ENCODE measurements around the gene RAB31. TPM values are rescaled to one million over a fixed set of nuclear protein-coding genes. Genes with fewer than 3 reads are reported as not detected.

RAB31 gene
- total RNA-seq, 2 donors from 2014 or later: 4.3 to 8.0 TPM

DNA sequence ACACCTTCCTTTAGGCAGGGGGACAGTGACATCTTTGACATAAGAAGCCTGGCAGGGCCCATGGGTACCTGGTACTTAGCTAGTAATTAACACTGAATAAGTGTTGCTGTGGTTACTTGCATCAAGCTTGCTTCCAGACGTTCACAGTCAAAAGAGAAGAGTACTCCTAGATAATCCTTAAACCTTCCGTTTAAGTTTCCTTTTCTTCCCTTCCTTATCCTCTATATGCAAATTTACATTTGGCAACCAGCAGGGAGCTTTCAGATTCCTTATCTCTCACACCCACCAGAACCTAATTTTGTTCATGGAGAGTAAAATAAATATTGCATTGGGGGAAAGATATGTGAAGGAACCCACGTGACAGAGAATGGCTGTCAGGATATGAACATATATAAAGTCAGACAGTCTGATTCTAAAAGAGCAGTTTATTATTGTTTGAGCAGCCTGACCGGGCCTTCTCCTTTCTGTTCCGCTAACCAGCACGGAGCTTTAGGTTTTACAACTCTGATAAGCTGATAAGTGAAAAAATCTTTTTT lies 7.8 kb upstream of the RAB31 start:
- H3K27ac ChIP-seq: no peak overlapping the region
- no peaks in the 10 kb centered on the region for H3K36me3 ChIP-seq (replicated peaks in 1 of 2; ENCODE audit: insufficient read depth in 1 of 2, low read depth in 2 of 2)
- intact Hi-C loops (cut with DNase I): no loop called here
- 35 to 36% methylated on average over 6 of the region's 6 CpGs for WGBS, 2 donors
- no peak for DNase-seq
- TF ChIP-seq POLR2A (IDR thresholded peaks at IDR 0.05) (no peak), CTCF (IDR thresholded peaks at IDR 0.05) (no peak)
- H3K4me1 ChIP-seq: no peaks in the 10 kb centered on the region
- ATAC-seq: no peak
- H3K27me3 ChIP-seq: no peaks in the 10 kb centered on the region
- no peaks in the 10 kb centered on the region for H3K9me3 ChIP-seq
- no peak overlapping the region for H3K4me3 ChIP-seq

DNA sequence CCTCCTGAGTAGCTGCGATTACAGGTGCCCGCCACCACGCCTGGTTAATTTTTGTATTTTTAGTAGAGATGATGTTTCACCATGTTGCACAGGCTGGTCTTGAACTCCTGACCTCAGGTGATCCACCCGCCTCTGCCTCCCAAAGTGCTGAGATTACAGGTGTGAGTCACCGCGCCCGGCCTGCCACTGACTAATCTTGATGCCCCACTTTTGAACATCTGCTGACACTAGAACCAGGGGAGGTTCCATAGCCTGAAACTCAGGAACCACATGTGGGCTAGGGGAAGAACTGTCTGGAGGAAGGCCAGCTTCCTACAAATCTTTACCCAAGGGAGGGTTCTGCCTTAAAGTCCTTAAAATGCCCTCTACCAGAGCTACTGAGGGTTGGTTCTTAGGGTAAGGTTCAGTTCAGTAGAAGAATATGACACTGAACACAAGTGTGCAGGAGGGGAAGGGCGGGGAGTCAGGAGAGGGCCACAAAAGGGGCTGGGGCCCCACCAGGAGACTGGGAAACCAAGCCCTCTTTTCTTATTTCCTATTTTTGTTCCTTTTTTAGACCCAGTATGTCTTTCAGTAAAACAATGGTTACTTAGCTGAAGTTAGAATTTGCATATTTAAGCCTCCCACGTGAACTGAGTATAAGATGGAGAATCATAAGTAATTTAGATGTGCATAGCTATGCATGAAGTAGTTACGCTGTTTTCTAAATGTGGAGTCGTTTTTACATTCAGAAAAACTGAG lies 6.3 kb upstream of the RAB31 start:
- H3K27ac ChIP-seq: peak overlapping the region in 1 of 4 donors; percentile 32
- TF ChIP-seq POLR2A (IDR thresholded peaks at IDR 0.05) (no peak), CTCF (IDR thresholded peaks at IDR 0.05) (no peak)
- H3K4me3 ChIP-seq: no peak overlapping the region
- H3K4me1 ChIP-seq: no peaks in the 10 kb centered on the region
- H3K9me3 ChIP-seq: no peaks in the 10 kb centered on the region
- no peaks in the 10 kb centered on the region for H3K36me3 ChIP-seq (replicated peaks in 1 of 2; ENCODE audit: insufficient read depth in 1 of 2, low read depth in 2 of 2)
- no peaks in the 10 kb centered on the region for H3K27me3 ChIP-seq
- 82 to 83% methylated on average over 11 of the region's 11 CpGs for WGBS, 2 donors
- intact Hi-C loops (cut with DNase I): no loop called here
- DNase-seq (no peak), ATAC-seq (no peak)

DNA sequence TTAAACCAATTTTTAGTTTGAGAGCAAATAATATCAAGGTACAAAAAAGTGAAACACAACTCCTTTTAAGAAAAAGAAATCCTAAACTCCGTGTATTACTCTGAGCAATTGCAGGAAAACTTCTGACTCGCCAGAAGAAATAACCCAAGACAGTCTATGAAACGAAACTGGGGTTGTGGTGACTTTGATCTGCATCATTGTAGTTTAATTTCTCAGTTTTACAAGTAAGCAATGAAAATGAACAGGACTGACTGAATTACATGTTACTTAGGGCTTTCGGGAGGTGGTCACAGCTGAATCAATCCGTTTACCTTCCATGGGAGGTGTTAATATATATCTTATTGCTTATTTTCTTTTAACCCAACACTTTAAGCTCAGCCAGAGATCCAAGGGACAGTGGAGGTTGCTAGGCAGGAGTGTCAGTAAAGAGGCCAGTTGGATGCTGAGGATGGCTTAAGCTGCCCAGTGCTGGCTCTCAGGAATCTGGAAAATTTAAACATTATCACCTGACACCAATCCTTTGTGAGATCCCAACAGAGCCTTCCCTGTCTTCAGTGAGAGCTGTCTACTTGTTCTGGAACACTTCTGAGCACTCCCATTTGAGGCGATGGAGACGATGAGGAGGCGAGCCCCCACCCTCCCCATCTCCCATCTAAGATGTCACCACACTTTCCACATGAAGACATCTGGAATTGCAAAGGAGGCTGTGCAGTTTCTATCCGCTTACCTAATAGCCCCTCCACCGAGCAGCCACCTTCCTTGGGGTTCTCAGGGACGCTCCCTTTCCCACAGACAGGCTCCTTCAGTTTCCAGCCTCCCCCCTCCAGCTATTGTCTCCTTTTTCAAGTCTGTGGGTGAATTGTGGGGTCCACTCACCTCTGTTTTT lies 3.6 kb upstream of the RAB31 start:
- Histone ChIP-seq H3K9me3 (no peaks in the 10 kb centered on the region), H3K27me3 (no peaks in the 10 kb centered on the region), H3K36me3 (replicated peaks in 1 of 2; ENCODE audit: insufficient read depth in 1 of 2, low read depth in 2 of 2) (no peaks in the 10 kb centered on the region), H3K4me3 (no peak overlapping the region), H3K4me1 (peaks cover 12% of the 10 kb centered on the region), H3K27ac (no peak overlapping the region)
- intact Hi-C loops (cut with DNase I): no loop called here
- no peak for TF ChIP-seq POLR2A (IDR thresholded peaks at IDR 0.05)
- TF ChIP-seq CTCF (IDR thresholded peaks at IDR 0.05): no peak
- ATAC-seq (no peak), DNase-seq (no peak)
- WGBS, 2 donors: 68 to 73% methylated on average over 11 of the region's 11 CpGs

DNA sequence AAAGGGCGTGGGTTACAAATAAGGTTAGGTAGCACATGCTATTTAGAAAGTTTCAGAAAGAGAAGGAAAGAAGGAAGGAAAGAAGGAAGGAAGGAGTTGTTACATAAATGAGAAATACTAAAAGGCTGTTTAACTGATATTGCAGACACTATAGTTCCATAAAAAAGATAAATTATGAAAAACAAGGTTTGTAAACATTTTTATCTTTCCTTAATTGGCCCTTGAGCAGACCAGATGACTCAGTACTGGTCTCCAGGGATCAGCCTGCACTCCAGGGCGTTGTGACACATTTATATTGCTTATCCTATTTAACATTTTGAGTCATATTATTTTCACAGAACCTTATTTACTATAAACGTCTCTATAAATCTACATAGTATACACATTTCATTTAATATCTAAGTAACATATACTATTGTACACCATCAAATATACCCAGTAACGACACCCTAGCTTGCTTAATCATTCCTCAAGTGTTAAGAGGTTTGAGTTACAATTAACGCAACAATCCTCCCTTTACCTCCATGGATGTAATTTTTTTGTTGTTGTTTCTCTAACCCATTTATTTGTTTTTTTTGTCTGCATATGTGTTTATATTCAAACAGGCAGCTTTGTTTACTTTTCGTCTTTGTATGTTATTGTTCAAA lies 2.8 kb upstream of the RAB31 start:
- 52 to 53% methylated on average over 6 of the region's 6 CpGs for WGBS, 2 donors
- no peaks in the 10 kb centered on the region for H3K36me3 ChIP-seq (replicated peaks in 1 of 2; ENCODE audit: insufficient read depth in 1 of 2, low read depth in 2 of 2)
- no peaks in the 10 kb centered on the region for H3K9me3 ChIP-seq
- no peak for TF ChIP-seq CTCF (IDR thresholded peaks at IDR 0.05)
- no peak overlapping the region for H3K27ac ChIP-seq
- ATAC-seq (no peak), DNase-seq (no peak)
- H3K4me1 ChIP-seq: peaks cover 12% of the 10 kb centered on the region
- intact Hi-C loops (cut with DNase I): no loop called here
- no peaks in the 10 kb centered on the region for H3K27me3 ChIP-seq
- H3K4me3 ChIP-seq: no peak overlapping the region
